Measurements from ENCODE around the gene MOK.

DNA sequence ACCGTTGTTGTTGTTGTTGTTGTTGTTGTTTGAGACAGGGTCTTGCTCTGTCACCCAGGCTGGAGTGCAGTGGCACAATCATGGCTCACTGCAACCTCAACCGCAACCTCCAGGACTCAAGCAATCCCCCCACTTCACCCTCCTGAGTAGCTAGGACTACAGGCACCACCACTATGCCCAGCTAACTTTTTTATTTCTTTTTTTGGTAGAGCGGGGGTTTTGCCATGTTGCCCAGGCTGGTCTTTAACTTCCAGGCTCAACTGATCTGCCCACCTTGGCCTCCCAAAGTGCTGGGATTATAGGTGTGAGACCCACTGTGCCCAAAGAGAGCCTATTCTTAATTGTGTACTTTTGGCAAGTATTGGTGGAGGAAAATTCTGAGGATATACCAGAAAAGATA is 25.7 kb downstream of the MOK start:
- TF ChIP-seq, protein P1, sequence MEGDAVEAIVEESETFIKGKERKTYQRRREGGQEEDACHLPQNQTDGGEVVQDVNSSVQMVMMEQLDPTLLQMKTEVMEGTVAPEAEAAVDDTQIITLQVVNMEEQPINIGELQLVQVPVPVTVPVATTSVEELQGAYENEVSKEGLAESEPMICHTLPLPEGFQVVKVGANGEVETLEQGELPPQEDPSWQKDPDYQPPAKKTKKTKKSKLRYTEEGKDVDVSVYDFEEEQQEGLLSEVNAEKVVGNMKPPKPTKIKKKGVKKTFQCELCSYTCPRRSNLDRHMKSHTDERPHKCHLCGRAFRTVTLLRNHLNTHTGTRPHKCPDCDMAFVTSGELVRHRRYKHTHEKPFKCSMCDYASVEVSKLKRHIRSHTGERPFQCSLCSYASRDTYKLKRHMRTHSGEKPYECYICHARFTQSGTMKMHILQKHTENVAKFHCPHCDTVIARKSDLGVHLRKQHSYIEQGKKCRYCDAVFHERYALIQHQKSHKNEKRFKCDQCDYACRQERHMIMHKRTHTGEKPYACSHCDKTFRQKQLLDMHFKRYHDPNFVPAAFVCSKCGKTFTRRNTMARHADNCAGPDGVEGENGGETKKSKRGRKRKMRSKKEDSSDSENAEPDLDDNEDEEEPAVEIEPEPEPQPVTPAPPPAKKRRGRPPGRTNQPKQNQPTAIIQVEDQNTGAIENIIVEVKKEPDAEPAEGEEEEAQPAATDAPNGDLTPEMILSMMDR (IDR thresholded peaks at IDR 0.05): no peak
- TF ChIP-seq POLR2AphosphoS5 (IDR thresholded peaks at IDR 0.05): no peak
